ENCODE results near the gene SKA2.
"Not testable (repeated sequence)": the region's sequence is repeated elsewhere in the genome, so short reads cannot be mapped to it uniquely, and the experiment has no call there.

Gene SKA2, protein sequence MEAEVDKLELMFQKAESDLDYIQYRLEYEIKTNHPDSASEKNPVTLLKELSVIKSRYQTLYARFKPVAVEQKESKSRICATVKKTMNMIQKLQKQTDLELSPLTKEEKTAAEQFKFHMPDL

DNA sequence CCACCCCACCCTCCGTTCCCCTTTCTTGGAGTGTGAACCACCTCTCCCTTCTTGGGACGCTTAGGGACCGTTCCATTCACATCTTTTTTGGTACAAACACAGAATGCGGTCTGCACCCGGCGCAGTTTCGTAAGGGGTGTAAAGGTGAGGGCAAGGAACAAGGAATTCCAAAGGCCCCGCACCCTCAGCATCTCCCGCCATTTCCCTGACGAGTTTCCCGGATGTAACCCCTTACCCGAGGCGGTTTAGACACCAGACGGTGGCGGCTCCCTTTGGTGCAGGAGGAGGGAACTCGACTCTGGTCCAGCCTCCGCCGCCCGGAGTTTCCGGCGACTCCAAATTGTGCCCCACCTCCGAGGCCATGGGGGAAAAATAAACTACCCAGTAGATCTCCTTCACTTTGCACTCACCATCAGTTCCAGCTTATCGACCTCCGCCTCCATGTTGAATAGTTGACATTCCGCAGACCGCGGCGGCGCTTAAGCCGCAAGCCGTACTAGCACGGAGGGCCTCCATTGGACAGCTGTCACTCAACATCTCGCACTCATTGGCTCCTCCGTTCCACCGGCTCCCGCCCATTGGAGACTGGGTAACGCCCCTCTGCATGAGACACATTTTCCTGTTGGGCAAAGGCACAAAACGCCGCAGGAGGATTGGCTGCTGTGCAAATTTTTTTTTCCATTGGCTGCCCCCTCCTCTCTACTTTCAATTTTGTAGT, at the start of gene SKA2:
SKA2 (minus strand) TSS at position 466 of the 718 bp plus-strand sequence; CDS start at position 443, 23 bp downstream.
- DNase-seq = peak; percentile 100

GRCh38 chr17:59202320-59202719, 47.3 kb upstream of the SKA2 start:
- no peak for DNase-seq

GRCh38 chr17:59199398-59199797, 44.4 kb upstream of the SKA2 start:
- DNase-seq = no peak

GRCh38 chr17:59193336-59193862, 38.4 kb upstream of the SKA2 start:
- DNase-seq = no peak

GRCh38 chr17:59190806-59191205, 35.8 kb upstream of the SKA2 start:
- DNase-seq = no peak

DNA sequence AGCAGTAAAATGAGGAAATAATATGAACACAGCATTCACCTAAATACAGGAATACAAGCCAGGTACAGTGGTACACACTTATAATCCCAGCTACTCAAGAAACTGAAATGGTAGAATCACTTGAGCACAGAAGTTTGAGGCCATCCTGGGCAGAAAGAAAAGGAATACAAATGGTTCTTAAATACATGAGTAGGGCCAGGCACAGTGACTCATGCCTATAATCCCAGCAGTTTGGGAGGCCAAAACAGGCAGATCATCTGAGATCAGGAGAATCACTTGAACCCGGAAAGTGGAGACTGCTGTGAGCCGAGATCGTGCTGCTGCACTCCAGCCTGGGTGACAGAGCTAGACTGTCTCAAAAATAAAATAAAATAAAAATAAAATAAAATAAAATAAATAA, 31.9 kb upstream of the SKA2 start:
- no peak for DNase-seq

DNA sequence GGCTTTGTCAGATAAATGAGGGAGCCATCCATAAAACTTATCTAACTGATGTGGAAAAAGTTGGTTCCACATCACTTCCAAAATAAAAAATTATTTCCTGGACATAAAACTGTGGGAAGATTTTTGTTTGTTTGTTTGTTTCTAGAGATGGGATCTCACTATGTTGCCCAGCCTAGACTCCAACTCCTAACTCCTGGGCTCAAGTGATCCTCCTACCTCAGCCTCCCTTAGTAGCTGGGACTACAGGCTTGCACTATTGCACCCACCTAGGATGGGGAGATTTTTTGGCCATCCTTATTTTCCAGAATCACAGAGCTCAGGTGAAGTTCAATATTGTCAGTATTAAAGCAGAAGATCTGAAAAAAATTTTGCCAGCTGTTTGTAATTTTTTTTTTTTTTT, 31.0 kb upstream of the SKA2 start:
- DNase-seq = no peak

DNA sequence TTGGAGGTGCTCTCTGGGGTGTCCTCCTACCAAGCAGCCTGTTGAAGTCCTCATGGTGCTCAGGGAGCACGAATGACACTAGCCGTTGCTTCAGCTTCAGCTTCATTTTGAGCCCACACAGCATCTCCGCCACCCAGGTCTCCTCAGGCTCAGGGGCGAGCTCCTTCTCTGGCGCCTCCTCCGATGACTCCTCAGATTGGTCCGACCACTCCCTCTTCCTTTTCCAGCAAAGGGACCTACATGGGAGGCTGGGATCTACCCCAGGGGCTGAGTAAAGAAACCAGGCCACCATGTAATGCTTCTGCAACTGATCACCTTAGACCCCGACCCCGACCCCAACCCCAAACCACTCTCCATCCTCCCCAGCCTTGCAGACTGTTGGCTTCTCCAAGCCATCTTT, 26.5 kb upstream of the SKA2 start:
- DNase-seq = no peak

DNA sequence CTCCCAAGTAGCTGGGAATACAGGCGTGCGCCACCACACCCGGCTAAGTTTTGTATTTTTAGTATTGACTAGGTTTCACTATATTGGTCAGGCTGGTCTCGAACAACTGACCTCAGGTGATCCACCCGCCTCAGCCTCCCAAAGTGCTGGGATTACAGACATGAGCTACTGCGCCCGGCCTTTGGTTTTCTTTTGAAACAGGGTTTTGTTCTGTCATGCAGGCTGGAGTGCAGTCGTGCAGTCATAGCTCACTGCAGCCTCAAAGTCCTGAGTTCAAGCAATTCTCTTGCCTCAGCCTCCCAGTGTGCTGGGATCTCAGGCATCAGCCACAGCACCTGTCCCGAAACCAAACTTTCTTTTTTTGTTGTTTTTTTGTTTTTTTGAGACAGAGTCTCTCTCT, 25.6 kb upstream of the SKA2 start:
- no peak for DNase-seq

GRCh38 chr17:59179601-59180000, 24.6 kb upstream of the SKA2 start:
- not testable (repeated sequence) for DNase-seq

DNA sequence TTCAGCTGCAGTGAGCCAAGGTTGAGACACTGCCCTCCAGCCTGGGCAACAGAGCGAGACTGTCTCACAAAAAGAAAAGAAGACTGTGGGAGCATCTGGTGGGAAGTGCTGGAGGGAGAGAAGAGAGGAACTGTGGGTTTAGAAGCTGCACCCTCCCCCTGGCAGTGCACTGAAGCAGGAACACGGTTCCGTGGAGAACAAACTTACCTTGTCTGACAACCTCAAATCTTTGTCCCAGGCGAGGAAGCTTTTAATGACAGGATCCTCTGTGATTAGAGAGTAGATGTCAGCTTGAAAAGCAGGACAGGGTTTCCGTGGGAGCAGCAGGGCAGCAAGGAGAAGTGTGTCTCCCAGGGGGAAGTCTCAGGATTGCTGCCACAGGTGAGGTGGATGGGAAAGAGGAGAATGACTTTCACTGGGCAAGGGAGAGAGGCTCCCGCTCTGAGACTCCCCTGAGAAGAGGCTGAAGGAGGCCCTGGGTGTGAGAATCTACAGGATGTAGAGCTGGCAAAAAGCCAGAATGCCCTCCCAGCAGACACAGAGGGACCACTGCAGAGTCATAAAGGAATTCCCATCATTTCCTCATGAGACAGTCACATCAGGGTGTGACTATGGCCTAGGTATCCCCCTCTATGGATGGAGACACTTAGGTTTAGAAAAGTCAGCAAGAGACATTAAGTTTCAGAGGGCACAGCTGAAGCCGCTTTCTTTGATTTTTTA, 23.4 kb upstream of the SKA2 start:
- DNase-seq = no peak

DNA sequence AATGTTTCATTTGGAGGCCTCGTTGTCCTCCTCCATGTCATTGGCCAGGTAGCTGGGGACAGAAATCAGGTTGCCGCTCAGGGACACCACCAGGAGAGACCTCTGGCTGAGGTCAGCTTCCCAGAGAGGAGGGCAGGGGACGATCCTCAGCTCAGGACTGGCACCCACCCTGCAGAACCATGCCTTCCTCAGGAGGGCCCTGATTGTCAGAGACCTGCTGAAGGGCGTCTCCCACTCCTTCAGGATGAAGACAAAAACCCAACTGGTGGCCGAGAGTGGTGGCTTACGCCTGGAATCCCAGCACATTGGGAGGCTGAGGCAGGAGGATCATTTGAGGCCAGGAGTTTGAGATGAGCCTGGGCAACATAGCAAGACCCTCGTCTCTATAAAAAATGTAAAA, 20.1 kb upstream of the SKA2 start:
- DNase-seq = no peak

DNA sequence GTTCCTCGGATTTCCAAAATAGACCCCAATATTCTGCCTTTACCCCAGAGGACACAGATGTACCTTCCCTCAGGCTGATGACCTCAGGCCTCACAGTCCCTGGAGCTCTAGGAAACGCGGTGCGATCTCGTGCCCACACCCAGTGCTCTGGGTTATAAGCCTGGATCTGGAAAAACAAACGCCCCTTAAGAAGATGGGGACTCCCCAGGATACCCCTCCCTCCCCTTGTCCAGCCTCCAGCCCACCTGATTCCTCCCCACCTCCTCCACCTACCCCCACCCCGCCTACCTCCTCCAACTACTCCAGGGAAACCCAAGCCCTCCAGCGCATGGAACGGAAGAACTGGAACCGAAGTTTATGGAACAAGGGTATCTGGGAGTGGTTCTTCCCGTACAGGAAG, 19.7 kb upstream of the SKA2 start:
- no peak for DNase-seq

GRCh38 chr17:59172436-59173004, 17.5 kb upstream of the SKA2 start:
- DNase-seq = no peak

DNA sequence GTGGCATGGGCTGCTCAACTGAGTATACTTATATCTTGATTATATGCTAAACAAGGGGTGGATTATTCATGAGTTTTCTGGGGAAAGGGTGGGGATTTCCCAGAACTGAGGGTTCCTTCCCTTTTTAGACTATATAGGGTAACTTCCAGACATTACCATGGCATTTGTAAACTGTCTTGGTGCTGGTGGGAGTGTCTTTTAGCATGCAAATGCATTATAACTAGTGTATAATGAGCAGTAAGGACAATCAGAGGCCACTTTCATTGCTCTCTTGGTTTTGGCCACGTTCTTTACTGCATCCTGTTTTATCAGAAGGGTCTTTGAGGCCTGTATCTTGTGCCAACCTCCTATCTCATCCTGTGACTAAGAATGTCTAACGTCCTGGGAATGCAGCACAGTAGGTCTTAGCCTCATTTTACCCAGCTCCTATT, 12.6 kb upstream of the SKA2 start:
- no peak for DNase-seq

- DNase-seq = peak; percentile 44
Measured at GRCh38 chr17:59165933-59166342, 11.0 kb upstream of the SKA2 start.

DNA sequence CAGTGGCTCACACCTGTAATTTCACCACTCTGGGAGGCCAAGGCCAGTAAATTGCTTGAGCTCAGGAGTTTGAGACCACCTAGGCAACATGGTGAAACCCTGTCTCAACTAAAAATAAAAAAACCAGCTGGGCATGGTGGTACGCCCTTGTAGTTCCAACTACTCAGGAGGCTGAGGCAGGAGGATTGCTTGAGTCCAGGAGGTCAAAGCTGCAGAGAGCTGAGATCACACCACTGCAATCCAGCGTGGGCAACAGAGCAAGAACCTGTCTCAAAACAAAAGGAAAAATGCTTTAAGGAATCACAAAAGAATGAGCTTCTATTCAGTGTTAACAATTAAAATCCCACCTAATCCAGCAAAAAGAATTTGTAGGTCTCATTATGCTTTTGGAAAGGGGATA, 6.5 kb upstream of the SKA2 start:
- no peak for DNase-seq

DNA sequence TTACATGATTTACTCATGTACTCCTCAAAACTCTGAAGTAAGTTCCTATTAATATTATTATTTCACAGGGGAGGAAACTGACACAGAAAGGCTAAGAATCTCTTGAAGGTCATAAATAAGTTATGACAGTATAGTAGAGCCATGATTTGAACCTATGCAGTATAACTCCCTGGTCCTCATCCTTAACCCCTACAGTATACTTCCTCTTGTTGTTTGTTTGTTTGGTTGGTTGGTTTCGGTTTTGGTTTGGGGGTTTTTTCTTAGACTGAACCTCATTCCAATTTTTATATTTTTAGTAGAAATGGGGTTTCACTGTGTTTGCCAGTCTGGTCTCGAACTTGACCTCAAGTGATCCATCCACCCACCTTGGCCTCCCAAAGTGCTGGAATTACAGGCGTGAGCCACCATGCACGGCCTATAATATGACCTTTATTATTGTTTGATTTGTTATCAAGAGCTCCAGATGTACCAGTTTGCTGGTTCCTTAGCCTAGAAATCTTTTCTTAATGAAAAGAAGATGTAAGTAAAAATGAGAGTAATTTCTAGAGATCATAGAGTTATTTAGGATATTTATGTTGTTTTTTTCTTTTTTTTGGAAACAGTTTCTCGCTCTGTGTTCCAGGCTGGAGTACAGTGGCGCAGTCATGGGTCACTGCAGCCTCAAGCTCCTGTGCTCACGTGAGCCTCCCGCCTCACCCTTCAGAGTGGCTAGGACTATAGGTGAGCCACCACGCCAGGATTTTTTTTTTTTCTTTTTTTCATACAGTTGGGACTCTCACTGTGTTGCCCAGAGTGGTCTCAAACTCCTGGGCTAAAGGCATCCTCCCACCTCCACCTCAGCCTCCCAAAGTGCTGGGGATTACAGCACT, 5.4 kb upstream of the SKA2 start:
- DNase-seq = peak; percentile 17

GRCh38 chr17:59155439-59156177, 622 bp upstream of the SKA2 start, which contains the start of gene PRR11:
PRR11 (plus strand) TSS chr17:59155746; CDS start chr17:59169753, 14,007 bp downstream.
- peak; percentile 100 for DNase-seq

DNA sequence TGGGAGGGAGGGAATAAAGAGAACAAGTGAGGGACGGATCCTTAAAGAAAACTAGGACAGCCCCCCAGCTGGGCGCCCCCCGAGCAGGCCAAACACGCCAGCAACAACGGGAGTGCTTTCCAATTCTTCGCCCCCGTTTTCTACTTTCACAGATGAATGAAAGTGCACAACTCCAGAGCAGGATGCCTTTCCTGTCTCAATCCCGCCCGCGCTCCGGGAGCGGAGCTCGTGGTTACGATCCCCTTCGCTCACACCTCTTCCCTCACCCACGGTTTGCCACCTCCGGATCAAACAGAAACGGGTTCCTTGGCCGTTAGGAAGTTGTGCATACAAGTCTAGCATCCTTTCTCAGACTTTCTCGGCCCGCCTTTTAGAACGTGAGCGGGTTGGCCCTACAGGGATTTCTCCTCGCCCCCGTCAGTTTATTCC, 680 bp downstream of the SKA2 start:
- peak; percentile 73 for DNase-seq

DNA sequence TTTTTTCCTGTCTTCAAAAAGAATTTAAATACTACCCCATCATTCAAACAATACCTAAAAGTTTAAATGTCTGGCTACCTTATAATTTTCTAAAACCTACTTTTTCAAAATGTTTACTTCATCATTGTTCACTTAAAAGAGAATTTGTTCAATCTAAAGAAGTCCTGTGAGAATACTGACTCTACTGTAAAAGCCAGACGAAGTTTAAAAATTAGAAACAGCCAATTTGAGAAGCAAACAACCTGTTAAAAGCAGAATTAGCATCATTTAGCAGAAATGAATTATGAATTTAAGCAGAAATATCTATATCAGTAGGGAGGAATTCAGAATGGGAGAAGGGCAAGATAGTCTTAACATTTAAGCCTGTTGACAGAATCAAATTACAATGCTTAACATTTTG, 2.1 kb downstream of the SKA2 start:
- no peak for DNase-seq

GRCh38 chr17:59151591-59151990, 3.4 kb downstream of the SKA2 start:
- no peak for DNase-seq
